GM10248 (cell line): Measurements from ENCODE around the gene FPGS.

Experiments used
- CTCF ChIA-PET: fragments of 300-600 bp; sonication (Branson Sonifier 250); formaldehyde crosslinking; extraction: SDS; loops from one replicate; lab custom pipeline; 2021; ENCODE audit warnings: antibody characterized with exemption; lab: Yijun Ruan, JAX
- POLR2A ChIA-PET: fragments of 350-650 bp; sonication (Branson Sonifier 250); formaldehyde crosslinking; extraction: SDS; loops from one replicate; lab custom pipeline; 2020; ENCODE audit warnings: antibody characterized with exemption; lab: Yijun Ruan, JAX
- DNase-seq: peaks from one replicate; pipeline ENCODE4 v3.0.0; 2012; ENCODE audit errors: extremely low spot score
- CTCF ChIP-seq: IDR thresholded peaks from 2 replicates; pipeline ENCODE4 v1.5.1; 2012; ENCODE audit warnings: mild to moderate bottlenecking, low read depth; ENCODE audit errors: extremely low read depth, missing control alignments, control extremely low read depth

Gene FPGS

GRCh38 chr9:127765418-127765817, 37.3 kb upstream of the FPGS start:
- ChIA-PET POLR2A (interaction anchor here (0.6 kb wide), 1 partner anchor 30 kb away, joined by 3 read pairs; the partner anchor contains the start of gene TOR2A), CTCF (interaction anchor here (0.9 to 6.0 kb wide), 10 partner anchors 10 to 270 kb away, joined by 3 to 46 read pairs (median 5); partner anchors contain the start of genes CDK9 and TOR2A)
- no peak for DNase-seq
- TF ChIP-seq CTCF, result no peak

GRCh38 chr9:127767410-127767809, 35.3 kb upstream of the FPGS start:
- ChIA-PET CTCF (interaction anchor here (1.3 to 7.6 kb wide), 5 partner anchors 12 to 154 kb away, joined by 3 to 46 read pairs (median 13); partner anchors contain the start of genes CDK9 and TOR2A), POLR2A (interaction anchor here (0.6 kb wide), 1 partner anchor 60 kb away, joined by 3 read pairs; no protein-coding TSS in a partner anchor)
- TF ChIP-seq CTCF, result no peak
- DNase-seq, result no peak

- POLR2A ChIA-PET, result no interaction called here
- DNase-seq, result no peak
- no peak for TF ChIP-seq CTCF
- CTCF ChIA-PET, result interaction anchor here (1.3 to 7.6 kb wide), 6 partner anchors 12 to 153 kb away, joined by 3 to 46 read pairs (median 12); partner anchors contain the start of genes CDK9 and TOR2A
Observed at GRCh38 chr9:127767909-127768331, 34.8 kb upstream of the FPGS start.

- DNase-seq, result no peak
- CTCF ChIA-PET, result interaction anchor here (1.2 to 7.6 kb wide), 4 partner anchors 15 to 152 kb away, joined by 3 to 41 read pairs (median 12); partner anchors contain the start of genes CDK9 and TOR2A
- POLR2A ChIA-PET, result interaction anchor here (0.6 kb wide), 1 partner anchor 157 kb away, joined by 3 read pairs; no protein-coding TSS in a partner anchor
- TF ChIP-seq CTCF, result no peak
Observed at GRCh38 chr9:127768698-127769097, 34.0 kb upstream of the FPGS start.

- TF ChIP-seq CTCF, result no peak
- CTCF ChIA-PET, result interaction anchor here (1.2 to 7.6 kb wide), 5 partner anchors 10 to 152 kb away, joined by 3 to 41 read pairs (median 8); partner anchors contain the start of genes CDK9 and TOR2A
- POLR2A ChIA-PET, result interaction anchor here (0.6 kb wide), 1 partner anchor 157 kb away, joined by 3 read pairs; no protein-coding TSS in a partner anchor
- DNase-seq, result no peak
Observed at GRCh38 chr9:127769101-127769500, 33.6 kb upstream of the FPGS start.

GRCh38 chr9:127769929-127770582, 32.6 kb upstream of the FPGS start:
- ChIA-PET CTCF (interaction anchor here (0.7 to 7.6 kb wide), 11 partner anchors 9 to 151 kb away, joined by 3 to 41 read pairs (median 4); partner anchors contain the start of genes CDK9 and TOR2A), POLR2A (no interaction called here)
- no peak for DNase-seq
- TF ChIP-seq CTCF, result no peak
